ENCODE results near the gene RNF38.
"Not testable (repeated sequence)": the region's sequence is repeated elsewhere in the genome, so short reads cannot be mapped to it uniquely, and the experiment has no call there.

Gene RNF38

GRCh38 chr9:36332006-36332405 is 68.1 kb downstream of the RNF38 start:
- no peak for DNase-seq (ENCODE audit: low read depth)

DNA sequence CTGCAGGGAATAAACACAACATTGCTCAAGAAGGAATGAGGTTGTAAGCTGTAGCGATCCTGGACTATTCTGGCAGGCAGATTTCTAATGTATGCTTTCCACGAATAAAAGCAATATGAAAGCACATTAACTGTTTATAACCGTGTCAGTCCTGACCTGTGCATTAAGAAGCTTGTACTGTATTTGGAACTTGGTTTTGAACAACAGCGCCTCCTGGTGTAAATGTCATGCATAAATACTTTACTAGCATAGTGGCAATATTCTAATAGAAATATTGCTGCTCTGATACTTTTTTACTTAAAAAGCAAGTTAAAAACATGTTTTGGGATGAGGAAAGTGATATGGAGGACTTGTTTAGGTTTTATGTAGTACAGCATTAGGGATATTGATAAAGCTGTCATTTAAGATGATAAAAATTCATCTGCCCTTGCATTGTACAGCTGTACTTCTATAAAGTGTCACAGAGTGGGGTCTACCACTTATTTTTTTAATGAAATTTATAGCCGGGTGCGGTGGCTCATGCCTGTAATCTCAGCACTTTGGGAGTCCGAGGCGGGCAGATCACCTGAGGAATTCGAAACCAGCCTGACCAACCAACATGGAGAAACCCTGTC is 71.2 kb downstream of the RNF38 start:
- no peak for DNase-seq (ENCODE audit: low read depth)

DNA sequence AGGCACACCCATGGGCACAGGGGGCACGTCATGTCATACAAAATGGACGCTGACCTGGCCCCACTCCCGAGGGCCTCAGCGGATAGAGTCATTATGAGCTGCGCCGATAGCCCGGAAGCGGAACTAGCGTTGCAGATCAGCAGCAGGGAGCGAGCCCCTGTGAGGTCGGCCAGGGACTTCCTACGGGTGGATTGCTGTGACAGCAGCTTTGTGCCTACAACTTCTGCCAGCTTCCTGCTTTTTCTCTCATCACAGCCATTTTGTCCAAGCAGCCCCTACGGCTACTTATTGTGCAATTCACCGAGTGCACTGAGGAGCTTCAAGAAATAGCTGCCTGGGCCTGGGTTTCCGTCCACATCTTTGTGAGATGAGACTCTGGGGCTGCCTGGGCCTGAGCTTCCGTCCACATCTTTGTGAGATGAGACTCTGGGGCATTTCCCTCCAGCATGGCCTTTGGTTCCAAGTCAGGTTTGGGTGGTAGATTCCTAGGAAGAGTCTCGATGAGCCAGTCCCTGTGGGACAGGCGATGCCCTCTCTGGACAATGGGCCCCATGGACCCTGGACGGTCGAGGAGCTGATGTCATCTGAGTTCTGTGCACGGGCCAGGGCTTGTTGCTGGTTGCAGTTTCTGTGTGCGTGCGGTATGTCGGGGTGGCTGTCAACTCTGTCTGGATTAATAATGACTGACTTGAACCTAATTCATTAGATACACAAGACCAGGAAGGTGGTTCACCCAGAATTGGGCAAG is 74.8 kb downstream of the RNF38 start:
- no peak for DNase-seq (ENCODE audit: low read depth)

GRCh38 chr9:36323926-36324325 is 76.1 kb downstream of the RNF38 start:
- no peak for DNase-seq (ENCODE audit: low read depth)

DNA sequence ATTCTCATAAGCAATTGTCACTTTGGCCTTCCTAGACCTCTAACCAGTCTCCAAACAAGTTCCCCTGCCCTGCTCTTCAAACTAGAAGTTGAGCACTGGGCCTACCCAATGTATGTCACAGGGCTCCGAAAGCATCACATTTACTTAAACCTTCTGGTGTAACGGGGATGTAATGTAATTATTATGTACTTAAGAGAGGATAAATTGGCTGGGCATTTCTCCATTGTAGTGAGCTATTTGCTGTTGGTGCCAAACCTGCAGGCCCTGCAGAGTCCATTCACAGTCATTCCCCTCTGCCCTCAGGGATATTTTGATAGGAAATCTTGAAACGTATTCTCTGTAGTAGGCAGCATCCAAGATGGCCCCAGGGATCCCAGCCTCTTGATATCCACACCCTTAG is 77.6 kb downstream of the RNF38 start:
- no peak for DNase-seq (ENCODE audit: low read depth)

DNA sequence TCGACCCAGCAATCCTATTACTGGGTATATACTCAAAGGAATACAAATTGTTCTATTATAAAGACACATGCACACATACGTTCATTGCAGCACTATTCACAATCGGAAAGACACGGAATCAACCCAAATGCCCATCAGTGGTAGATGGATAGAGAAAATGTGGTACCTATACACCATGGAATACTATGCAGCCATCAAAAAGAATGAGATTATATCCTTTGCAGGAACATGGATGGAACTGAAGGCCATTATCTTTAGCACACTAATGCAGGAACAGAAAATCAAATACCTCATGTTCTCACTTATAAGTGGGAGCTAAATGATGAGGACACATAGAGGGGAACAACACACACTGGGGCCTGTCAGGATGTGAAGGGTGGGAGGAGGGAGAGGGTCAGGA is 78.2 kb downstream of the RNF38 start:
- DNase-seq (ENCODE audit: low read depth), result not testable (repeated sequence)

GRCh38 chr9:36320466-36320865 is 79.6 kb downstream of the RNF38 start:
- no peak for DNase-seq (ENCODE audit: low read depth)

- DNase-seq (ENCODE audit: low read depth), result no peak
Measured at GRCh38 chr9:36319806-36320205, 80.3 kb downstream of the RNF38 start.

- DNase-seq (ENCODE audit: low read depth), result no peak
Measured at GRCh38 chr9:36319183-36319582, 80.9 kb downstream of the RNF38 start.

DNA sequence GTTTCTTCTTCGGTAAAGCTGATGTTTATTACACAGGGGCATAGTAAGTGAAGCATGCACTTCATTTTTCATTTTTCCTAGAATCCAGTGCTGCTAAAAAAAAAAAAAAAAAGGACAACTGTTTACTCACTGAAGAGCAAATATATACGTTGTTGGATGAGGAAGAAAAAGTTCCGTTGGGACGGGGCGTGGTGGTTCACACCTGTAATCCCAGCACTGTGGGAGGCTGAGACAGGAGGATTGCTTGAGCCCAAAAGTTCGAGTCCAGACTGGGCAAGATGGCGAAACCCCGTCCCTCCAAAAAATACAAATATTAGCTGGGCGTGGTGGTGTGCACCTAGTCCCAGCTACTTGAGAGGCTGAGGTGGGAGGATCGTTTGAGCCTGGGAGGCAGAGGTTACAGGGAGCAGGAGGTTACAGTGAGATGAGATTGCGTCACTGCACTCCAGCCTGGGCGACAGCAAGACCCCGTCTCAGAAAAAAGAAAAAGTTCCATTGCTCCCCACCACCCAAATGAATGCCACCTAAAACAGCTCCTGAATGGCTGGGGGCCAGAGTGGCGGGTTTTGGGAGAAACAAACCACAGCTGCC is 81.8 kb downstream of the RNF38 start:
- DNase-seq (ENCODE audit: low read depth), result no peak

DNA sequence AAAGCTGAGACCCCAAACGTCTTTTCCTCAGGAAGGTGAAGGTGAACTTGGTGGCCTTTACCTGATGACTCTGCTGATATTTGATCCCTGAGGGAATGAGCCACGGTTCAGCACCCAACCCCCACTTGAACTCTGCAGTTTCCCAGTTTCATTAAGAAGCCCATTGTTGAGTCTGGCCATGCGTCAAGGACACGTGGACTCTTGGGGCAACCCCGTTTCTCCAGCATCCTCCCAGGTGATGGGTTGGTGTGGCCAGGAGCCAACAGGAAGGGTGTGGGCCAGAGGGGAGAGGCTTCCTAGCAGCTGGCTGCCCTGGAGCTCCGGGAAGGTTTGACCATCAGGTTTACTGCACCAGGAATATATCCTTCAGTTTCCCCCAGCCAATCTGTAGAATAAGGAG is 82.3 kb downstream of the RNF38 start:
- no peak for DNase-seq (ENCODE audit: low read depth)

DNA sequence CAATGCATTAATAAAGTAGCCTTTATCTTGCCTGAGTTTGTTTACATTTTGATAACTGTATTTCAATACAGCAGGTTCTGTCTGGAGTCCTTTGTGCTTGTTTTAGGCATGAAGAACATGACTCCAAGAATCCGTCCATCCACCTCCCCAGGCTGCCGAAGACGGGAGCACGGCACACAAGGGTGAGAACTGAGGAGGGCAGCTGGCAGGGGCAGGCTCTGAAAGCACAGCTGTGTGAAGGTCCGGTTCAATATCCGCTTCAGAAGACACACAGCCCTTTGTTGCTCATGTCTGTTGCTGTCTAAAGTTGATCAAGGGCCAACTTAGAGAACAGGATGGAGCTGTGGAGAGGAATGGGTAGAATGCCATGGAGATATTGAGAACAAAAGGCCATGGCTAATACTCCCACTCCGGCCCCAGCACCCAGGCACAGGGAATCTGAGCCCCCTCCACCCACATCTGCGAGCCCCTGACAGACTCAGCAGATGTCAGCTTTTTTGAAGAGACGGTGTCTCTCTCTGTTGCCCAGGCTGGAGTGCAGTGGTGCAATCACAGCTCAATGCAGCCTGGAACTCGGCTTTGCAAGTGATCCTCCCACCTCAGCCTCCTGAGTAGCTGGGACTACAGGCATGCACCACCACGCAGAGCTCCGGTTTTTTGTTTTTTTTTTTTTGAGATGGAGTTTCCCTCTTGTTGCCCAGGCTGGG is 83.3 kb downstream of the RNF38 start:
- DNase-seq (ENCODE audit: low read depth), result no peak

- no peak for DNase-seq (ENCODE audit: low read depth)
Measured at GRCh38 chr9:36316049-36316448, 84.0 kb downstream of the RNF38 start.

DNA sequence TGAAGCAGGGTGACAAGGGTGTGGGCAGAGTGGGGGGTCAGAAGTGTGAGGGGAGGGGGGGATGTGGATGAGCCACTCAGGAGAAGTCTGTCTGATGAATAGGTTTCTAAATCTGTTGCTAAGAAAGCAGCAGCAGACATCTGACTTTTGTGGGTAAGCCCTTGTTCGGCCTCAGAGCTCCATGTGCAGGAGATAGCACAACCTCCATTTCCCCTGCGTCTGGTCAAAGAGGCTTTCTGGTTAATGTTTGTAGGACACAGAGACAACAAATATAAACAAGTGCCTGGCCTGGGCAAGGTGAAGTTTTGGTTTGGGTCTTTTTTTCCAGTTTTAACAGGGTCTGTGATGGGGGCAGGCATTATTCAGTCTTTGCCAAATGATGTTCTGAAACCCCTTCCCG is 84.8 kb downstream of the RNF38 start:
- no peak for DNase-seq (ENCODE audit: low read depth)

DNA sequence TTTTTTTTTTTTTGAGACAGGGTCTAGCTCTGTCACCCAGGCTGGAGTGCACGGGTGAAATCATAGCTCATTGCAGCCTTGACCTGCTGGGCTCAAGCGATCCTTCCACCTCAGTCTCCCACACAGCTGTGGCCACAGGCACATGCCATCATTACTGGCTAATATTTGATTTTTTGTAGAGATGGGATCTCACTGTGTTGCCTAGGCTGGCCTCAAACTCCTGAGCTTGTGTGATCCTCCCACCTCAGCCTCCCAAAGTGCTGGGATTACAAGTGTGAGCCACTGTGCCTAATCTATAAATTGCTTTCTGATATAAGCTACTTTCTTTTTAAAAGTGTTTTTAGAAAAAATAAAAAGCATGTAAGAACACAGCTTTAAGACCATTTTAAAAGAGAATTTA is 85.3 kb downstream of the RNF38 start:
- no peak for DNase-seq (ENCODE audit: low read depth)

DNA sequence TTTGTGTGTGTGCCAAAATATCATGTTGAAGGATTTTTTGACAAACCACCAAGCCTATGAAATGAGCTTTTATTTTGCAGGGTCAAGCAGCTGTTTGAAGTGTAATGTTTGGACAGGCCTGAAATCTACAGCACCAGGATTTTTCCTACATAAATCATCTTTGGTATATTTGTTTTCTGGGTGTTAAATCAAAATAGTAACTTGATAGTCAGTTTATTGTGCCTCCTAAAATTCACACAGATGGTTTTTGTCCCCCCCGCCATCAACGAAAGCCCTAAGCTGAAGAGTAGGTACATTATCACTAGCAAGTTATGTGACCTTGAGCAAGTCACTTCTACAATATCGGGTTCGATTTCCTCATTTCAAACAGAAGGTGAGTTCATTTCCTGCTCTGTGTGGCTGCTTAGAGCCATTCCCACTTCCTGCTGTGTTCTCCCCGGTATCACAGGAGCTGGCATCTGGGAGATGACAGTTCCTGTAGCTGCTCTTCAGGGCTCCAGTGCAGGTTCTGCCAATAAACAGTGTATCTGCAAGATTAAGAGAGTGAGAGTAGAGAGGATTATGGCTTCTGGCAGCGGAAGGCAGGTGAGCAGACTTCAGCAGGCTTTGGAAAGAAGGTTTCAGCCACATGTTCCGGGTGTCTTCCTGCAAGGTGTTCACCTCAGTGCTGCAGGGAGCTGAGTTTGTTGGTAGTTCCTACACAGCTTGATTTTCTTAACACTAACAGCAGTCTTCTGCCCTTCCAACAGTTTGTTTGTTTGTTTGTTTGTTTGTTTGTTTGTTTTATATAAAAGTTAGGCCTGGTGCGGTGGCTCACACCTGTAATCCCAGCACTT is 93.4 kb downstream of the RNF38 start:
- DNase-seq (ENCODE audit: low read depth), result no peak

DNA sequence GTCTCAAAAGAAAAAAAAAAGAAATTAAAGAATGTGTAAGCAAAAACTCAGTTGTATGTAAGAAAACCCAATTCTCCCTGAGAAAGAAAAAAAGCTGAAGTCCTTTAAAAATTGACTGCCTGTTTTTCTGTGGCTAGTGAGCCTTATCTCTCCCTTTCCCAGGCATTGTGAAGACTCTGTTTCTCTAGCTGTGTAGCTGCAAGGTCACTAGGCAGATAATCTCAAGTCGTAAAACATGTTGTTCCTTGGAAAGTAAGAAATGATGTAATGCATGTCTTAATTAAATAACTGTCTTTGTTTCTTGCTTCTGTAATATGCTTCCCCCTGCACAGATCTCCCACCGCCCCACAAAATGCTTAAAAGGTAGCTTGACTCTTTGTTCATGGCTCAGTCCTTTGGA is 95.7 kb downstream of the RNF38 start:
- not testable (repeated sequence) for DNase-seq (ENCODE audit: low read depth)

GRCh38 chr9:36301227-36301626 is 98.8 kb downstream of the RNF38 start:
- no peak for DNase-seq (ENCODE audit: low read depth)

GRCh38 chr9:36298566-36298965 is 101.5 kb downstream of the RNF38 start:
- no peak for DNase-seq (ENCODE audit: low read depth)

DNA sequence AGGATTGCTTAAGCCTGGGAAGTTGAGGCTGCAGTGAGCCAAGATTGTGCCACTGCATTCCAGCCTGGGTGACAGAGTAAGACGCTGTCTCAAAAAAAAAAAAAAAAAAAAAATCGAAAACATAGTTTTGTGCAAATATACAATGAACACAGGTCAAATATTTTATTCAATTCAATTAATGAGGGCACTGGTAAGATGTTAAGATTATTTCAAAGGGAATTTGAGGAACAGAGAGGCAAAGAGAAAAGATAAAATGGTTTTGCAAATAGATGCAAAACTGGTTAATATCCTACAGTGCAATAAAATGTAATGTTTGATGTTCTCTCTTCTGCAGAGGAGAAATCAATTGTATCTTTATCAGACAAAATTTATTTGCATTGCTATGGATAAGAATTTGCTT is 102.3 kb downstream of the RNF38 start:
- no peak for DNase-seq (ENCODE audit: low read depth)

DNA sequence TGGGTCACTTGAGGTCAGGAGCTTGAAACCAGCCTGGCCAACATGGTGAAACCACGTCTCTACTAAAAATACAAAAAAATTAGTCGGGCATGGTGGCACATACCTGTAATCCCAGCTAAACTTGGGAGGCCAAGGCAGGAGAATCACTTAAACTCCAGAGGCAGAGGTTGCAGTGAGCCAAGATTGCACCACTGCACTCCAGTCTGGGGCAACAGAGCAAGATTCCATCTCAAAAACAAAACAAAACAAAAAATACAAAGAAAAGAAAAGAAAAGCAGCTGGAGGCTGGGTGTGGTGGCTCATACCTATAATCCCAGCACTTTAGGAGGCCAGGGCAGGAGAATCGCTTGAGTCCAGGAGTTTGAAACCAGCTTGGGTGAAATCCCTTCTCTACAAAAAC is 105.1 kb downstream of the RNF38 start:
- DNase-seq (ENCODE audit: low read depth), result not testable (repeated sequence)

DNA sequence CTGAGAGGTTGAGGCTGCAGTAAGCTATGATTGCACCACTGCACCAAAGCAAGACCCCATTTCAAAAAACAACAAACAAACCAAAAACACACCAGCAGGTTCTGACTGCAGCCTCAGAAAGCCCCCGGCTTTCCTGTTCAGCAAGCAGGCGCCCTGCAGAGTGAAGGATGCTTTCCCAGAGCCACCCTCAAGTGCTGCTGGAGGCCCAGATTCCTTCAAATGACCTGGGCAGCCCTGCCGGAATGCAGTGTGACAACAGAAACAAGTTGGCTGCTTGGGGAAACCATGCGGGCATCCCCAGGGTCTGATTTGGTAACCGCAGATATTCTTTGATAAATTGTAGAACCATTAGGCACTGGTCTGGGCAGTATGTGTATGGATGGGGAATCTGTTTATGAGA is 106.2 kb downstream of the RNF38 start:
- no peak for DNase-seq (ENCODE audit: low read depth)

Measured in stimulated activated CD8-positive, alpha-beta memory T cell treated with anti-CD3 and anti-CD28 coated beads, Interleukin-15, amount 100 ng/mL, for 24 hours (primary cell).